Stimulated activated CD4-positive, alpha-beta T cell treated with anti-CD3 and anti-CD28 coated beads, Interleukin-1b, Interleukin-23, amount 100 ng/mL, for 24 hours (primary cell): ENCODE measurements around the gene ARL6IP4.

ENCODE experiments used
- DNase-seq, 4 experiments: peaks; one replicate each; pipeline ENCODE4 v3.0.0-alpha.2; 2020; ENCODE audit warnings: low read depth in 4 of 4, low spot score in 1 of 4

The ARL6IP4 gene

GRCh38 chr12:122989874-122990419, 9.5 kb downstream of the ARL6IP4 start:
- no peak for DNase-seq

- DNase-seq: no peak
Observed at GRCh38 chr12:122990561-122990960, 10.1 kb downstream of the ARL6IP4 start.

GRCh38 chr12:122990961-122991622, 10.6 kb downstream of the ARL6IP4 start:
- no peak for DNase-seq

GRCh38 chr12:122991623-122992275, 11.3 kb downstream of the ARL6IP4 start:
- no peak for DNase-seq

DNA sequence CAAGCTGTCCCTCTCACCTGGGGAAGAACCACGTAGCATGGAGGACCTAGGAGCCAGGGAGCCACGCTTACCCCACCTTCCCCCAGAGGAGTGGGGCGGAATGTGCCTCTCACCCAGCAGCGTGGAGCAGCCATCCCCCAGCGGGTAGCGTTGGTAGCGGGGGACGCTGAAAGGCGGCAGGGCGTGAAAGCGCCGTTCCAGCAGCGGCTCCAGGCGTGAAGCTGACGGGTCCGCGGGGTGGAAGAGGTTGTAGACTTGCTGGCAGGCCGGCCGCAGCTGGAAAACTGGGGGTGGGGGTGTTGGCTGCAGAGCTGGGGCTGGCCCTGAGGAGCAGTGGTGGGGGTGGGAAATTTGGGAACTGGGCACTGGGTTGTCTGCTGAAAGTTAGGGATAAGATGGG, 11.9 kb downstream of the ARL6IP4 start:
- no peak for DNase-seq

- DNase-seq: no peak
Observed at GRCh38 chr12:122994140-122994675, 13.7 kb downstream of the ARL6IP4 start.

- no peak for DNase-seq
Observed at GRCh38 chr12:122994781-122995502, 14.5 kb downstream of the ARL6IP4 start.

DNA sequence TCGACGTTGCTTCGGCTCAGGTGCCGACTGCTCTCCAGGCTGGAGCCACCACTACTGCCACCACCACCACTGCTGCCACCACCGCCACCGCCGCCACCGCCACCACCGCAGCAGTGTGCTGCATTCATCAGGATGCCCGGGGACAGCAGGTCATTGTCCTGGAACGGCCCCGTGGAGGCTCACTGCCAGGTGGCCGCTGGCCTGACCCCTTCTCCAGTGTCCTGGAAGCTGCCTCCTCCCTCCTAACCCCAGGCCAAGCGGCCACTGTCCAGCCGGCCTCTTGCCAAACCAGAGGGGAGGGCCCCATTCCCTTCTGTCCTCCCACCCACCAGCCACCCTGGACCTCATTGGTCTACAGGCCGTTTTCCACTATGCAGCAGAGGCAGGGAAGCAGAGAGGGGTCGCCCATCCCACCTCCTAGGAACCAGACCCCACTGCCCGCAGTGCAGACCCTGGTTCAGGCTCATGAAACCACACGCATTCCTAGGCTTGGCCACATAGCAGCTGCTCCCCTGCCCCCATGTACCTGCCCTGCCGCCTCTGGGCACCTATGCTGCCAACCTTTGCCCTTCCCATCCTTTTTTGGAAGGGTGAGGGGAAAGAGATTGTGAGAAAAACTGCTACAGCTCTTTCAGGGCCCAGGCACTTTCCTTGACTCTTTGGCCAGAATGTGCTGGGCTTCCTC, 15.2 kb downstream of the ARL6IP4 start:
- no peak for DNase-seq

GRCh38 chr12:122996188-122996601, 15.7 kb downstream of the ARL6IP4 start:
- no peak for DNase-seq

DNA sequence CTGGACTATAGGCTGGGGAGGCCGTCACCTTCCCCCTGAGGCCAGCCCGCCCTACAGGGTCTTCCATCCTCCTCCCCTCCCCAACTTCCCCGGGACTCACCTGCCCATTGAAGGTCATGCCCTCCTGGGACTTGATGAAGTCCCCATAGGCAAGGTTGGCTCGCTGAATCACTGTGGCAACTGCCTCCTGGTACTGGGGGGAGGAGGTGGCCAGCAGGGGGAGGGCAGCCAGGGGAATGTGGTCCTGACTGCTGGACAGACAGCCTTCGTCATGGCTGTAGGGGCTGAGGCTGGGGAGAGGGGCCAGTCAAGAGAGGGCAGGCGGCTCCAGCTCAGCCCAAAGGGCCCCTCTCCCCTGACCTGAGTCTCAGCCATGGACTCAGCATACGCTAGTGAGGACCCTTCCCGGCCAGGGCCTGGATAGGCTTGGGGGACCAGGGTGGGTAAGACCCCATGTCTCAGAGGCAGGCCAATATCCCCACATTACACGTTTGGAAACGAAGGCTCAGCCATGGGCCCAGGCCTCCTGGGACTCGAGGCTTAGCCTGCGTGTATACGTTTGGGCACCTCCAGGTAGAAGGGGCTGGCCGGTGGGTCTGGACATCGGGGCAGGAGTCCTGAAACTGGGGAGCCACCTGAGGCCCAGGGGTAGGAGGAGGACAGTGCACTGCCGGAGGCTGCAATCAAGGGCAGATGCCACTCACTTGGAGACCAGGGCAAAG, 16.3 kb downstream of the ARL6IP4 start:
- DNase-seq: no peak

- DNase-seq: no peak
Observed at GRCh38 chr12:122997343-122998250, 17.1 kb downstream of the ARL6IP4 start.

DNA sequence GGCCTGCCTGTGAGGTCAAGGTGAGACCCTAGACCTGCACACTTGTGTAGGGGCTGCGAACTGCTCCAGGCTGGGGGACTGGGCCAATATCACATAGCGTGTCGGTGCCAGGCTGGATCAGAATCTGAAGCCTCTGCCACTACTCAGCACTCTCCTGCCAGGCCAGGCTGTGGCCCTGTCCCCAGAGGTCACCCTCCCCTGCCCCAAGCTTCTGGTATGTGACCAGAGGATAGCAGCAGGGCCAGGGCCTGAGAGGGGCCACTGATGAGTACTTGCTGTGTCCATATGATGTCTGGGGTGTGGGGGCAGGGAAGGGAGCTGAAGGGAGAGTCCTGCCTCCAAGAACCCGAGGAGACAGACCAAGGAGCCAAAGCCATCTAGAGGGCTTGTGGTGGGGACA, 17.8 kb downstream of the ARL6IP4 start:
- DNase-seq: no peak

DNA sequence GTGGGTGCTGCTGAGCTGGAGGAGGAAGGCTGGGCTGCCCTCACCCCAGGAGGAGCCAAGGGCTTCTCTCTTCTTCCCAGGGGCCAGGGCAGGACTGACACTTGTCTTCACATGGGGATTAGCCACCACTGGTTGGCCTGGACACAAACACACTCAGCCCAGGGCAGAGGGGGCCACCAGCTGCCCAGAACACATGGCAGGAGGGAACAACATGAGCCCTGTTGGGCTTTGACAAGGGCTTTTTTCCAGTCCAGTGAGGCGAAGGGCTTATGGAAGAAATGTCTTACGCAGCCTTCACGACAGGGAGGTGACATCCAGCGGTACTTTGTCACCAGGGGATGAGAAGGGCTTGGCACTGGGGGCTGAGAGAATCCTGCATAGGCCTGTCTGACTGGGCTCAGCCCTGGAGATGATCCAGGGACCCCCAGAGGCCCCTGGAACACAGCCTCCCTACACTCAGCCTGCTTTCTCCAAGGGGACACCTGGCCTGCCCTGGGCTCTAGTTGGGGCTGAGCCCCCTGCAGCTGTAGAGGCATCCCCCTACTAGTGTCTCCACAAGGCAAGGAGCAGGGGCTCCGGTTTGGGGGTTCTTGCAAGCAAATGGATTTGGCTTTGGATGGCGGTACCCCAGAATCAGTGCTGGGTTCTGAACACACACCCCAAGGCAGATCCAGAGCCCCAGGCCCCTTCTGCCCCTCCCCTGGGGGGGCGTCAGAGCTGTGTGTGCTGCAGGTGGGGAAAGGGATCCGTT, 18.9 kb downstream of the ARL6IP4 start:
- no peak for DNase-seq

DNA sequence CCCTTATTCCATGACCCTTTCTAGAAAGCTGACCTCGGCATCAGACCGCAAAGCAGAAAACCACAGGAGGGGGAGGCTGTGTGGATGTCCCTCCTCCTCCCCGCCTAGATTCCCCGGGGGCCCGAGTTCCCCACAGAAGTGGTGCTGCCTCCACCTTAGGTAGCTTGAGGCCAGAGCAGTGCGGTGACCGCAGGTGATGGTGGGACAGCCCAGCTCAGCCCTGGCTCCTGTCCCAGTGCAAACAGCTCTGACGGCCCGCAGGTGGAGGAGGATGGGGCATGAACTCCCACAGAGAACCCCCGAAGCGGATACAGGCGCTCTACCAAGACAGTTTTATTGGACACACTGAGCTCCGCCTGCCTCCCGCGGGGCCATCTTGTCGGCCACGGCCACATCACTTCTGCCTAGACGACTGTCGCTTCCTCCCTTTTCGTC, 19.5 kb downstream of the ARL6IP4 start:
- no peak for DNase-seq

GRCh38 chr12:123000578-123000977, 20.1 kb downstream of the ARL6IP4 start:
- DNase-seq: no peak

DNA sequence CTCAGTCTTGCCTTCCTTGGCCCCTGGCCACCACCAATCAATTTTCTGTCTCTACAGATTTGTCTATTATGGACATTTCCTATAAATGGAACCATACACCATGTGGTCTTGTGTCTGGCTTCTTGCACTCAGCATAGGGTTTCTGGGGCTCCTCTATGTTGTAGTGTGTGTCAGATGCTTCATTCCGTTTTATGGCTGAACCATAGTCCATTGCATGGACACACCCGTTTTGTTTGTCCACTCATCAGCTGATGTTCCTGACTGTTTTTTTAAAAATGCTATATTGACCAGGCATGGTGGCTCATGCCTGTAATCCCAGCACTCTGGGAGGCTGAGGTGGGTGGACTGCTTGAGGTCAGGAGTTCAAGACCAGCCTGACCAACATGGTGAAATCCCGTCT, 21.0 kb downstream of the ARL6IP4 start:
- no peak for DNase-seq

DNA sequence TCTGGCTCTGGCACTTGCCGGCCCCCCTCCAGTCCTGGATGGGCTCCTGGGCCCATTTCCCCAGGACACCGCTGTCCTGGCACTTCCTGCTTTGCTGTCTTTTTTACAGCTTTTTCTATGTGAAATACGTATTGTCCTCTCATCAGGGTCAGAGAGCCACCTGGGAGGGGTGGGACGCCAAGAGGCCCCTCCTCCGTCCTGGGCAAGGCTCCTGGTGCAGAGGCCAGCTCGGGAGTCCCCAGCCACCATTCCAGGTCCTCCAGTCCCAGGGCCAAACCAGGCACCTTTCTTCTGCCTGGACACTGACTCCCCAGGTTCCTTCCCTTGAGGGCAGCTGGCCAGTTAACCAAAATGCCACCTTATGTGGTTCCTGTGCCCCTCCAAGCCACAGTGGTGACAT, 22.8 kb downstream of the ARL6IP4 start:
- DNase-seq: no peak

- no peak for DNase-seq
Observed at GRCh38 chr12:123004287-123004686, 23.8 kb downstream of the ARL6IP4 start.
